ENCODE data around the gene TOX2. TPM values are rescaled to one million over a fixed set of nuclear protein-coding genes. Genes with fewer than 3 reads are reported as not detected.

Gene TOX2
- total RNA-seq, 2 experiments from 2014 or later, result 0.23 TPM; not detected in 1

DNA sequence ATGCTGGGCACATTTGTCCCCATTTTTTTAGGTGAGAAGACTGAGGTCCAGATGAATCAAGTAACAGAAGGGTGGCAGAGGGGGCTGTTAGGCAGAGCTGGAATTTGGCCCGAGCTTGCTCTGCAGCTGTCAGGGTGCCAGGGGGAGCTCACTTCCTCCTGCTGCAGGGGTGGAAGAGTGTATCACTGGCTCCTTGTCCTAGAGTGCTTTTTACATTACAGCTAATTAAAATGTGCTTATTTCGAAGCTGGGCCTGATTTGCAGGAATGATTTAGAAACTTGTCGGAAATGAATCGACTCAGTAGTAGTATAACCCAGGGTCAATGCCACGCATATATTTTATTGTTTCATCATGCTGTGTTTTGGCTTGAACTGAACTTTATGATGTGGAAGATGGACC, 11.1 kb downstream of the TOX2 start:
- Histone ChIP-seq H3K9me3 (ENCODE audit: low read length) (no peaks in the 10 kb centered on the region), H3K27ac (ENCODE audit: low read depth, low read length, poor library complexity, severe bottlenecking) (no peak overlapping the region), H3K79me2 (ENCODE audit: insufficient read depth, low read depth, low read length) (no peaks in the 10 kb centered on the region), H2AFZ (ENCODE audit: low read length) (no peak overlapping the region), H3K4me2 (ENCODE audit: low read length) (no peak overlapping the region), H3K9me2 (ENCODE audit: insufficient read depth, low read length) (no peaks in the 10 kb centered on the region), H4K20me1 (ENCODE audit: insufficient read depth, low read length) (no peaks in the 10 kb centered on the region), H3K36me3 (ENCODE audit: insufficient read depth, low read length) (no peaks in the 10 kb centered on the region), H3K4me3 (ENCODE audit: low read depth, low read length, poor library complexity, severe bottlenecking) (no peak overlapping the region), H3K4me1 (ENCODE audit: insufficient read depth, low read length, poor library complexity, severe bottlenecking) (no peaks in the 10 kb centered on the region)
- BruUV-seq (replicated peaks), result no TSS peak
- no peak for TF ChIP-seq EZH2phosphoT487 (IDR thresholded peaks at IDR 0.05; ENCODE audit: borderline replicate concordance, low read depth, low read length)
- TF ChIP-seq, protein P1, sequence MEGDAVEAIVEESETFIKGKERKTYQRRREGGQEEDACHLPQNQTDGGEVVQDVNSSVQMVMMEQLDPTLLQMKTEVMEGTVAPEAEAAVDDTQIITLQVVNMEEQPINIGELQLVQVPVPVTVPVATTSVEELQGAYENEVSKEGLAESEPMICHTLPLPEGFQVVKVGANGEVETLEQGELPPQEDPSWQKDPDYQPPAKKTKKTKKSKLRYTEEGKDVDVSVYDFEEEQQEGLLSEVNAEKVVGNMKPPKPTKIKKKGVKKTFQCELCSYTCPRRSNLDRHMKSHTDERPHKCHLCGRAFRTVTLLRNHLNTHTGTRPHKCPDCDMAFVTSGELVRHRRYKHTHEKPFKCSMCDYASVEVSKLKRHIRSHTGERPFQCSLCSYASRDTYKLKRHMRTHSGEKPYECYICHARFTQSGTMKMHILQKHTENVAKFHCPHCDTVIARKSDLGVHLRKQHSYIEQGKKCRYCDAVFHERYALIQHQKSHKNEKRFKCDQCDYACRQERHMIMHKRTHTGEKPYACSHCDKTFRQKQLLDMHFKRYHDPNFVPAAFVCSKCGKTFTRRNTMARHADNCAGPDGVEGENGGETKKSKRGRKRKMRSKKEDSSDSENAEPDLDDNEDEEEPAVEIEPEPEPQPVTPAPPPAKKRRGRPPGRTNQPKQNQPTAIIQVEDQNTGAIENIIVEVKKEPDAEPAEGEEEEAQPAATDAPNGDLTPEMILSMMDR (conservative IDR thresholded peaks at IDR 0.05; ENCODE audit: low read length), result no peak
- intact Hi-C loops (cut with micrococcal nuclease; ENCODE audit: unreplicated experiment), result no loop called here
- ChIA-PET CTCF (ENCODE audit: unreplicated experiment) (no interaction called here), POLR2A (no interaction called here)
- no peak for DNase-seq (ENCODE audit: low spot score)

DNA sequence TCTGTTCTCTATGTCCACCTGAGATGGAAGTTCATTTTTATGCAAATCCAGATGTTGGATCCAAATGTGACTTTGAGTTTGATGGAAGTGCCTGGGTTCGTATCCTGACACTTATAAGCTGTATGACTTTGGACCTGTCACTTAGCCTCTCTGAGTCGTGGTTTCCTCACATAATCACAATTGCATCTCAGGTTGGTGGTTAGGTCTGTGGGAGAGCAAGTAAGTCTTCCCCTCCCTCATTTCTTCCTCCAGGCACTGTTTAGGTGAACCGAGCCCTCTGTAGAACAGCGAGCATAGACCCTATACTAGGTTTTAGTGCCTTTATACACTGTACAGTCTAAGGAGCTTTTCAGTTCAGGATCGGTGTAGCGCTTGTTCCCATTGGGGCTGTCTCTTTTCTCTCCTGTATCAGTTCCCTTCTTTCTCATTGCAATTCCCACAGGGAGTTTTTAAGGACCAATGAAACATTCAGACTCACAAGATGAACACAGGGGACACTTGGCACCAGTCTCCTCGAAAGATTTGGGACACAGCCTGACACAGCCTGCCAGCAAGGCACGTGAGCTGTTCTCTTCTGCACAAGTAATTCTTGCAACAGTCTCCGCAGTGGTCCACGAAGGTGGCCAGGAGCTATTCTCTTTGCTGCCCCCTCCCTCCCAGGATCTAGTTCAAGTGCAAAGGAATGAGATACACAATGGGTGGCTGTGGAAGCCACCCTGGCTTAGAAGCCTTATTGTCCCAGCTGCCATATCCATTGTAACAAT, 11.8 kb downstream of the TOX2 start:
- CTCF ChIA-PET (ENCODE audit: unreplicated experiment), result no interaction called here
- intact Hi-C loops (cut with micrococcal nuclease; ENCODE audit: unreplicated experiment), result no loop called here
- H3K4me3 ChIP-seq (ENCODE audit: low read depth, low read length, poor library complexity, severe bottlenecking), result no peak overlapping the region
- DNase-seq (ENCODE audit: low spot score), result no peak
- H3K4me2 ChIP-seq (ENCODE audit: low read length), result no peak overlapping the region
- no TSS peak for BruUV-seq (replicated peaks)
- no peak overlapping the region for H2AFZ ChIP-seq (ENCODE audit: low read length)
- no peaks in the 10 kb centered on the region for H3K79me2 ChIP-seq (ENCODE audit: insufficient read depth, low read depth, low read length)
- no peak overlapping the region for H3K27ac ChIP-seq (ENCODE audit: low read depth, low read length, poor library complexity, severe bottlenecking)
- H3K4me1 ChIP-seq (ENCODE audit: insufficient read depth, low read length, poor library complexity, severe bottlenecking), result no peaks in the 10 kb centered on the region
- H4K20me1 ChIP-seq (ENCODE audit: insufficient read depth, low read length), result no peaks in the 10 kb centered on the region
- H3K9me2 ChIP-seq (ENCODE audit: insufficient read depth, low read length), result no peaks in the 10 kb centered on the region
- TF ChIP-seq EZH2phosphoT487 (IDR thresholded peaks at IDR 0.05; ENCODE audit: borderline replicate concordance, low read depth, low read length), result no peak
- TF ChIP-seq, protein P1 (conservative IDR thresholded peaks at IDR 0.05; ENCODE audit: low read length), result no peak
- H3K36me3 ChIP-seq (ENCODE audit: insufficient read depth, low read length), result no peaks in the 10 kb centered on the region
- H3K9me3 ChIP-seq (ENCODE audit: low read length), result no peaks in the 10 kb centered on the region
- POLR2A ChIA-PET, result interaction anchor here (0.6 kb wide), 1 partner anchor 524 kb away, joined by 3 read pairs; no protein-coding TSS in a partner anchor

DNA sequence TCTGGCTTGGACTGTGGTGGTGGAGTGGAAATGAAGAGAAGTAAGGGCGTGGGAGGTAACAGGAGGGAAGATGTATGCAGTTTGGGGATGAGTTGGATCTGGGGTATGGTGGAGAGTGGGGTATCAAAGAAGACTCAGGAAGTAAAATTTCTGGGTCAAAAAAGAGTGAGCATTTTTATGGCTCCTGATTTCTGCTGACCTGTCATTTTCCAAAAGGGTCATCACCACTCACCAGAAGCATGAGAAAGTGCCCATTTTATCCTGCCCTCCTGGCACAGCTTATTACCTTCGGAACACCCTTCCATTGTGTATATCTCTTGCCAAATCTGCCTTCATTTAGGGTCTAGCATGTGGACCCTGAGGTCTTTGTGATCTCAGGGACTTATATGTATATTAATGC, 17.3 kb downstream of the TOX2 start:
- TF ChIP-seq, protein P1 (conservative IDR thresholded peaks at IDR 0.05; ENCODE audit: low read length), result no peak
- TF ChIP-seq EZH2phosphoT487 (IDR thresholded peaks at IDR 0.05; ENCODE audit: borderline replicate concordance, low read depth, low read length), result no peak
- no peaks in the 10 kb centered on the region for H3K79me2 ChIP-seq (ENCODE audit: insufficient read depth, low read depth, low read length)
- H4K20me1 ChIP-seq (ENCODE audit: insufficient read depth, low read length), result no peaks in the 10 kb centered on the region
- no peak overlapping the region for H3K4me2 ChIP-seq (ENCODE audit: low read length)
- H3K9me3 ChIP-seq (ENCODE audit: low read length), result no peaks in the 10 kb centered on the region
- H3K36me3 ChIP-seq (ENCODE audit: insufficient read depth, low read length), result no peaks in the 10 kb centered on the region
- intact Hi-C loops (cut with micrococcal nuclease; ENCODE audit: unreplicated experiment), result no loop called here
- CTCF ChIA-PET (ENCODE audit: unreplicated experiment), result no interaction called here
- no peak overlapping the region for H2AFZ ChIP-seq (ENCODE audit: low read length)
- H3K4me1 ChIP-seq (ENCODE audit: insufficient read depth, low read length, poor library complexity, severe bottlenecking), result no peaks in the 10 kb centered on the region
- no TSS peak for BruUV-seq (replicated peaks)
- no peaks in the 10 kb centered on the region for H3K9me2 ChIP-seq (ENCODE audit: insufficient read depth, low read length)
- no peak overlapping the region for H3K4me3 ChIP-seq (ENCODE audit: low read depth, low read length, poor library complexity, severe bottlenecking)
- DNase-seq (ENCODE audit: low spot score), result no peak
- POLR2A ChIA-PET, result no interaction called here
- no peak overlapping the region for H3K27ac ChIP-seq (ENCODE audit: low read depth, low read length, poor library complexity, severe bottlenecking)
